Astrocyte (in vitro differentiated cells and primary cell): ENCODE results near the gene DEXI. TPM values are rescaled to one million over a fixed set of nuclear protein-coding genes. Genes with fewer than 3 reads are reported as not detected.

Experiments used
- DNase-seq: peaks from one replicate; pipeline ENCODE4 v3.0.0-alpha.2; 2010; ENCODE audit warnings: low read depth
- FAIRE-seq: peaks from 2 replicates; lab custom pipeline; 2011; peaks lifted over from hg19 to GRCh38; lab: Jason Lieb, UNC
- H2AFZ ChIP-seq: 2 replicates; pipeline ENCODE4 v1.6.0; 2012; ENCODE audit warnings: low read depth, low read length, inconsistent platforms
- H3K27ac ChIP-seq: 2 replicates; pipeline ENCODE4 v1.5.1; 2011; ENCODE audit warnings: low read depth, low read length, inconsistent platforms
- H3K27me3 ChIP-seq: 2 replicates; pipeline ENCODE4 v1.6.0; 2011; ENCODE audit warnings: low read length, inconsistent platforms; ENCODE audit not compliant: insufficient read depth
- H3K36me3 ChIP-seq: 2 replicates; pipeline ENCODE4 v1.5.1; 2011; ENCODE audit warnings: low read length, inconsistent platforms; ENCODE audit not compliant: insufficient read depth
- H3K4me1 ChIP-seq: 2 replicates; pipeline ENCODE4 v1.5.1; 2011; ENCODE audit warnings: low read length, inconsistent platforms; ENCODE audit not compliant: insufficient read depth
- H3K4me2 ChIP-seq: 2 replicates; pipeline ENCODE4 v1.6.0; 2012; ENCODE audit warnings: low read length, inconsistent platforms
- H3K4me3 ChIP-seq: 2 replicates; pipeline ENCODE4 v1.5.1; 2011; ENCODE audit warnings: low read depth, mild to moderate bottlenecking, low read length, inconsistent platforms; ENCODE audit not compliant: insufficient read depth
- H3K79me2 ChIP-seq: 2 replicates; pipeline ENCODE4 v1.6.0; 2012; ENCODE audit warnings: mild to moderate bottlenecking, low read length, inconsistent platforms; ENCODE audit not compliant: insufficient read depth
- H3K9ac ChIP-seq: 2 replicates; pipeline ENCODE4 v1.6.0; 2012; ENCODE audit warnings: mild to moderate bottlenecking, low read length, inconsistent platforms
- H3K9me3 ChIP-seq: 2 replicates; pipeline ENCODE4 v1.5.1; 2012; ENCODE audit warnings: low read depth, mild to moderate bottlenecking, low read length, inconsistent platforms; ENCODE audit not compliant: insufficient read depth
- H4K20me1 ChIP-seq: 2 replicates; pipeline ENCODE4 v1.6.0; 2012; ENCODE audit warnings: low read length, inconsistent platforms; ENCODE audit not compliant: insufficient read depth
- H3K27ac Mint-ChIP-seq: one replicate; pipeline ENCODE4 v1.8.0; 2021; ENCODE audit warnings: mild to moderate bottlenecking, mixed read lengths; ENCODE audit not compliant: unreplicated experiment
- H3K27me3 Mint-ChIP-seq: one replicate; pipeline ENCODE4 v1.8.0; 2021; ENCODE audit warnings: low read depth, mixed read lengths; ENCODE audit not compliant: unreplicated experiment
- H3K36me3 Mint-ChIP-seq: one replicate; pipeline ENCODE4 v1.8.0; 2021; ENCODE audit warnings: low read depth, mixed read lengths; ENCODE audit not compliant: unreplicated experiment
- H3K4me1 Mint-ChIP-seq: one replicate; pipeline ENCODE4 v1.8.0; 2021; ENCODE audit warnings: low read depth, mixed read lengths; ENCODE audit not compliant: unreplicated experiment
- H3K4me3 Mint-ChIP-seq: one replicate; pipeline ENCODE4 v1.8.0; 2021; ENCODE audit warnings: mild to moderate bottlenecking, moderate library complexity, mixed read lengths; ENCODE audit not compliant: unreplicated experiment
- H3K9me3 Mint-ChIP-seq: one replicate; pipeline ENCODE4 v1.8.0; 2021; ENCODE audit warnings: mild to moderate bottlenecking, mixed read lengths; ENCODE audit not compliant: unreplicated experiment
- EZH2 ChIP-seq: IDR thresholded peaks from 2 replicates; pipeline ENCODE4 v1.6.1; 2012; ENCODE audit warnings: mild to moderate bottlenecking, low read length, inconsistent platforms; ENCODE audit not compliant: insufficient read depth
- total RNA-seq: library from RNA; stranded (reverse); gene quantifications from 2 replicates; pipeline ENCODE4 v1.2.1, GENCODE V29; 2021
- TF ChIP-seq, protein P1 (sequence below): IDR thresholded peaks from 2 replicates; pipeline ENCODE4 v1.5.1; 2011; ENCODE audit warnings: low read depth, mild to moderate bottlenecking, inconsistent platforms, low read length, moderate library complexity; ENCODE audit not compliant: insufficient read depth

Gene DEXI
- total RNA-seq, 1 donor from 2014 or later = 39.8 TPM

DNA sequence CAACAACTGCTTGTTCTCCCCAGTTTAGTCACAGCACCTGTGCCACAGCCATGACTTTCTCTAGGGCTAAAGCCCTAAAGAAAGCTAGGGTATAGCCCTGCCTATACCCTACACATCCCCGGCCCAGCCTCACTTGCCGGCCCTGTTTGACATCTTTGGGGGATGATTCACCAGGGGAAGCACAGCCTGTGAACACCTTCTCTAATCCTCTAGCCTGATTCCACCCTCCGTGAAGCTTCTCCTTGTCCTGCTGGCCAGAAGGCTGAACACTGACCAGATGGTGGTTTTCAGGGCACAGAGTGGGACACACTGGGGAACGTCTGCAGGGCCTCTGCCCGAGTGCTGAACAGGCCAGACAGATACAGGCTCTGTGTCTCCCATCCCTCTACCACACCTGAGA lies 8.1 kb upstream of the DEXI start:
- Mint-ChIP-seq H3K36me3 (no peaks in the 10 kb centered on the region), H3K4me1 (peaks cover 61% of the 10 kb centered on the region), H3K4me3 (no peak overlapping the region), H3K27ac (peak overlapping the region; percentile 38), H3K9me3 (no peaks in the 10 kb centered on the region), H3K27me3 (no peaks in the 10 kb centered on the region)
- no peak overlapping the region for H3K27ac ChIP-seq
- H2AFZ ChIP-seq = no peak overlapping the region
- H3K4me3 ChIP-seq = no peak overlapping the region
- H3K79me2 ChIP-seq = peaks cover 85% of the 10 kb centered on the region
- TF ChIP-seq EZH2 = no peak
- TF ChIP-seq, protein P1, sequence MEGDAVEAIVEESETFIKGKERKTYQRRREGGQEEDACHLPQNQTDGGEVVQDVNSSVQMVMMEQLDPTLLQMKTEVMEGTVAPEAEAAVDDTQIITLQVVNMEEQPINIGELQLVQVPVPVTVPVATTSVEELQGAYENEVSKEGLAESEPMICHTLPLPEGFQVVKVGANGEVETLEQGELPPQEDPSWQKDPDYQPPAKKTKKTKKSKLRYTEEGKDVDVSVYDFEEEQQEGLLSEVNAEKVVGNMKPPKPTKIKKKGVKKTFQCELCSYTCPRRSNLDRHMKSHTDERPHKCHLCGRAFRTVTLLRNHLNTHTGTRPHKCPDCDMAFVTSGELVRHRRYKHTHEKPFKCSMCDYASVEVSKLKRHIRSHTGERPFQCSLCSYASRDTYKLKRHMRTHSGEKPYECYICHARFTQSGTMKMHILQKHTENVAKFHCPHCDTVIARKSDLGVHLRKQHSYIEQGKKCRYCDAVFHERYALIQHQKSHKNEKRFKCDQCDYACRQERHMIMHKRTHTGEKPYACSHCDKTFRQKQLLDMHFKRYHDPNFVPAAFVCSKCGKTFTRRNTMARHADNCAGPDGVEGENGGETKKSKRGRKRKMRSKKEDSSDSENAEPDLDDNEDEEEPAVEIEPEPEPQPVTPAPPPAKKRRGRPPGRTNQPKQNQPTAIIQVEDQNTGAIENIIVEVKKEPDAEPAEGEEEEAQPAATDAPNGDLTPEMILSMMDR = no peak
- no peaks in the 10 kb centered on the region for H3K27me3 ChIP-seq
- no peak for DNase-seq
- no peak for FAIRE-seq
- peaks cover 32% of the 10 kb centered on the region for H3K4me1 ChIP-seq
- H3K36me3 ChIP-seq = no peaks in the 10 kb centered on the region
- H3K9me3 ChIP-seq = no peaks in the 10 kb centered on the region
- no peak overlapping the region for H3K9ac ChIP-seq
- no peak overlapping the region for H3K4me2 ChIP-seq
- peaks cover 86% of the 10 kb centered on the region for H4K20me1 ChIP-seq

DNA sequence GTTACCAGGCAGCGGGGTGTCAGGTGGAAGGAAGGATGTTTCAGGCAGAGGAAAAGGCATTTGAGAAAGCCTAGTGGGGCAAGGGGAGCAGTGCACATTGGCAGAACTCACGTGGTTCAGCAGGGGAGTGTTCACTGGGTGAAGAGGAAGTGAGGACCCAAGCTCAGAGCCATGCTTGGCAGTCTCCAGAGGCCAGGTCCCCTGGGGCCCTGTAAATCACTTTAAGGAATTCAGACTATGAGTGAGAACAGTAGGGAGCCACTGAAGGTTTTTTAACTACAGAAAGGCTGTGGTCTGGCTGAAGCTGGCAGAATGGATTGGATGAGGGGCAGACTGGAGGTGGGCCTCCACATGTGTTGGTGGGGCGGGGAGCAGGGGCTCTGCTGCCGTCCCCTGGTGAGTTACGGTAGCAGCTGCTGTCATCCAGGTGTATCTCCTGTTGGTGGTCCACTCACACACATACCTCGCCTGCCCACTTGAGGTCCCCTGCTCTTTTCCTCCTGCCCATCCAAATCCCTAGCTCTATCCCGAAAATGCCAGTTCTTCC lies 7.2 kb upstream of the DEXI start:
- Histone ChIP-seq H3K79me2 (peaks cover 87% of the 10 kb centered on the region), H3K4me3 (no peak overlapping the region), H3K27me3 (no peaks in the 10 kb centered on the region), H4K20me1 (peaks cover 85% of the 10 kb centered on the region), H2AFZ (no peak overlapping the region), H3K9me3 (no peaks in the 10 kb centered on the region), H3K36me3 (no peaks in the 10 kb centered on the region), H3K9ac (no peak overlapping the region), H3K4me1 (peaks cover 38% of the 10 kb centered on the region), H3K27ac (no peak overlapping the region), H3K4me2 (no peak overlapping the region)
- Mint-ChIP-seq H3K36me3 (no peaks in the 10 kb centered on the region), H3K4me3 (peak overlapping the region; percentile 7), H3K4me1 (peaks cover 61% of the 10 kb centered on the region), H3K27me3 (no peaks in the 10 kb centered on the region), H3K27ac (peak overlapping the region; percentile 38), H3K9me3 (no peaks in the 10 kb centered on the region)
- FAIRE-seq = no peak
- DNase-seq = peak; percentile 14
- no peak for TF ChIP-seq EZH2
- TF ChIP-seq, protein P1 = no peak

DNA sequence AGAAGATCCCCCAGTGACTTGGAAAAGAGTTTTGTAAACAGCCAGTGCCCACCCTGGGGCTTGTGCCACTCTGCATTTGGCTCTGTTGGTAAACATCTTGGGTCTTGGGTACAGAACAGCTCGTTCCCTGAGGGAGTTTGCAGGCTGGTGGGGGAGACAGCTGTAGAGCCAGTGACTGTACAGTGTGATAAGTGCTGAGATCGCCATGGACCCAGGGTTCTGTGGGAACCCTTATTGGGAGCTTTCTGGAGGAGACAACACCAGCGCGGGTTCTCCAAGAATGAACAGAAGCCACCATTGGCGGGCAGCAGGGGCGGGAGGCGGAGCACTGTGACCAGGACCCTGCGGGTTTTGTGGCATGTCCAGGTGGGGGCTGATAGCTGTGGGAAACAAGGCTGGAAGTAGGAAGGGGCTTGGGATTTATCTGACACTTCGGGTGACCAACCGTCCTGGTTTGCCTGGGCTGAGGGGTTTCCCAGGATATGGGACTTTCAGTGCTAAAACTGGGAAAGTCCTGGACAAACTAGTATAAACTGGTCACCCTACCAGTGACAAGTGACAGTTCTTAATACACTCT lies 5.0 kb upstream of the DEXI start:
- H3K36me3 Mint-ChIP-seq = no peaks in the 10 kb centered on the region
- Histone ChIP-seq H3K79me2 (peaks cover 77% of the 10 kb centered on the region), H3K9ac (no peak overlapping the region), H4K20me1 (peaks cover 67% of the 10 kb centered on the region), H3K4me3 (no peak overlapping the region), H3K27me3 (no peaks in the 10 kb centered on the region), H3K9me3 (no peaks in the 10 kb centered on the region), H3K27ac (no peak overlapping the region), H3K36me3 (no peaks in the 10 kb centered on the region), H3K4me1 (peaks cover 38% of the 10 kb centered on the region), H3K4me2 (peak overlapping the region; percentile 98), H2AFZ (no peak overlapping the region)
- no peaks in the 10 kb centered on the region for H3K9me3 Mint-ChIP-seq
- H3K4me3 Mint-ChIP-seq = peak overlapping the region; percentile 60
- H3K27me3 Mint-ChIP-seq = no peaks in the 10 kb centered on the region
- FAIRE-seq = no peak
- peaks cover 57% of the 10 kb centered on the region for H3K4me1 Mint-ChIP-seq
- no peak for TF ChIP-seq EZH2
- TF ChIP-seq, protein P1 = no peak
- DNase-seq = no peak
- H3K27ac Mint-ChIP-seq = peak overlapping the region; percentile 59
